NK-92 (cell line): ENCODE results near the gene IL37.

ENCODE experiments used
- DNase-seq: peaks from one replicate; lab custom pipeline; 2025; ENCODE audit not compliant: unreplicated experiment; lab: John Stamatoyannopoulos, UW

Gene IL37, protein sequence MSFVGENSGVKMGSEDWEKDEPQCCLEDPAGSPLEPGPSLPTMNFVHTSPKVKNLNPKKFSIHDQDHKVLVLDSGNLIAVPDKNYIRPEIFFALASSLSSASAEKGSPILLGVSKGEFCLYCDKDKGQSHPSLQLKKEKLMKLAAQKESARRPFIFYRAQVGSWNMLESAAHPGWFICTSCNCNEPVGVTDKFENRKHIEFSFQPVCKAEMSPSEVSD

DNA sequence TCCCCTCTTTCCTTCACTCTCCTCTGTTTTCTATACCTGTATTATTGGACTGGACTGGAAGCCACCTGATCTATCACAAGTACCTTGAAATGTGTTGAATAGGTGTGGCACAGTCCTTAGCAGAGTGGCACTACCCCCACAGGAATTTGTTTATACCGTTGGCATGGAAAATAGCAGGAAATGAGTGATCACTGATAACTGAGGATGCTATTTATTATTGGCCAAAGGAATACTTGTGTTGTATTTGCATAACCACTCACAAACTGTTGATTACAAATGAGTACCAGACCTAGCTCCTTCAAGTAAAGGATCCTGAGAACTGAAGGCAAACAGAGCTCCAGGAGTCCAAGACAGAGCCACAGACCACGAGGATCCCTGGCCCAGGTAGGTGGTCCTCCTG, at the start of gene IL37:
Gene IL37 (plus strand): TSS at position 301 of the 400 bp plus-strand sequence. CDS start 1,848 bp downstream, outside the sequence.
- no peak for DNase-seq

DNA sequence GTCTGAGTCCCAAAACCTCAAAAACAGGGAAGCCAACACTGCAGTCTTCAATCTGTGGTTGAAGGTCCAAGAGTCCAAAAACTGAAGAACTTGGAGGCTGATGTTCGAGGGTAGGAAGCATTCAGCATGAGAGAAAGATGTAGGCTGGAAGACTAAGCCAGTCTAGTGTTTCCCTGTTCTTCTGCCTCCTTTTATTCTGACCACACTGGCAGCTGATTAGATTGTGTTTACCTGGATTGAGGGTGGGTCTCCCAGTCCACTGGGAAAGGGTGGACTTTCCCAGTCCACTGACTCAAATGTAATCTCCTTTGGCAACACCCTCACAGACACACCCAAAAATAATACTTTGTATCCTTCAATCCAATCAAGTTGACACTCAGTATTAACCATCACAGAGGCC, 46.9 kb upstream of the IL37 start:
- no peak for DNase-seq

DNA sequence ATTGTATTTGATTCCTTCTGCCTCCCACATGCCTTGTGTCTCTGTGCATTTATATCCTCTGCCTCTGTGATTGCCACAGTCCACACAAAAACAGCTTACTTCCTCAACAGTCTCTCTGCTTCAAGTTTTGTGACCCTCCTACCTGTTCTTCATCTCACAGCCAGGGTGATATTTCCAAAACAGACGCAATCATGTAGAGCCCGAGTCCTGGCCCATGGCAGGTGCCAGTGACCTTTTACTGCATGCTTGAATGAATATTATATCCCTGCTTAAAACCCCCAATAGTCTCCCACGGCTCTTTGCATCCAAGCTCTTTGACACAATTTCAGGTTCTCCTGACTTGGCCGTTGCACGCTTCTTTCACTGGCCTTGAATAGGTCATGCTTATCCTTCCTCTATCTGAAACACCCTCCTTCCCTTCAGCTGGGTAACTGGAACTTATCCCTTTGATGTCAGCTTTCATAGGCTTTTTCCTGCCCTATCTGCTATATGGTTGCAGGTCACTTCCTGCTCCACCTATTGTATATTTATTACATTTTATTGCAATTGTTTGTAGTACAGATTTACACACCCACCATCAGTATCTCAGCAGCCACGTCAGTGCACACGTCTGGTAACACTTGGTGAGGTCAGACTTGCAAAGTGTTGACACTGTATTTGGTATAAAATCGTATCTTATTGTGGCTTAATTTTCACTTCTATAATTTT, 44.7 kb upstream of the IL37 start:
- no peak for DNase-seq

DNA sequence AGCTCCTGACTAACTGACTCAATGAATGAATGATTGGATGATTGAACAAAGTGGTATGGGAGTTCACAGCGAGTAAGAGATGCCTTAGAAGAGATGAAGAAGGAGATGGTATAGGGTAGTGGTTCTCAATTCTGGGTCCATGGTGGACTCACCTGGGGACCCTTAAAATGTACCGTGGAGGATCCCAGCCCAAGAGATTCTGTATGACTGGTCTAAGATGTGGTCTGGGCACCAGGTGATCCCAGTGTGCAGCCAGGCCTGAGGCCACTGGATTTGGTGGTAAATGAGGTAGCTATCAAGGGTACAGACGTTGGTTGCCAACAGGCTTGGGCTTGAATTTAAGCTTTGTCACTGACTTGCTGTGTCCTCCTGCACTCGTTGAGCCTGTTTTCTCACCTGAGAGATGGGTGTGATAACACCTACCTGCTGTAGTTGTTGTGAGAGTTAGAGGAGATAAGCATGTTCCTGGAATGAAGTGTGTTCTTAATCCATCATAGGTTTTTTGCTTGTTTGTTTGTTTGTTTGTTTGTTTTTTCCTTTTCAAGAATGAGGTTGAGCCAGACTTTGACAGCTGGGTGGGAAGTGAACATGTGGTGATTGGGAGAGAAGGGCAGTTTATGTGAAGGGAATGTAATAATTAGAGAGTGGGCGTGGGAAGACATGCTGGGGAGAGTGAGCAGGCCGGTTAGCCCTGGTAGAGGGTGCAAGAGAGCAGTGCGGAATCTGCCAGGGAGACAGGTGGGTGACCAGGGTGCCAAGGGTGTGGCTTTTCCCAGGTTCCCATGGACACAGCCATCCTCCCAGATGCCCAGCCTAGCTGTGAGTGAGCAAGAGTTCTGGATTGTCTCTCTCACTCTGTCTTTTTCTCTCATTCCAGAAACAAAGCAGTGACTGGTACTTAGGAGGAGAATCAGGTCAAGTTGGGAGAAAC, 43.0 kb upstream of the IL37 start:
- no peak for DNase-seq

DNA sequence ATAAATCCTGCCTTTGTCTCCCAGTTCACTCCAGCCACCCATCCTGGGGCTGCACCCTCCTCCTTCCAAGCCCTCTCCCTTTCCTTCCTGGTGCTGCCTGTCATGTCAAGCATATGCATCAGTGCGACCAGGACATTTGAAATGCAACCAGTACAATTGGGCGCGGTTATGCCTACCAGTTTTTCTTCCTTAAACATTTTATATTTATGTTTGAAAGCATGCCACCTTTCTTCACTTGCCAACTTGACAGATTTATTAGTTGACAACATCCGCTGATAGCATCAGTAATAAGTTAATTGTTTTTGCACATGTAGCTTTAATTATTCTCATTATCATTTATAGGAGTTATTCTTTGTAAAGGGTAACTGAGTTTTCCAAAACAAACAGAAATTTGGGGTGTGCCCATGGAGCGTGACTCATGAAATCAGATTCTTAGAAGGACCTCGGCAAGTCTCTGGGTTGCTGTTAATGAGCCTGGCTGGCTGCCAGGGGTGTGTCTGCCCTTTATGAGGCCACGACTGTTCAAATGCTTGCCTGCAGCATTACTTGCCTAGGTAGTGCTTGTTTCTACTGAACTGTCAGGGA, 41.6 kb upstream of the IL37 start:
- no peak for DNase-seq

DNA sequence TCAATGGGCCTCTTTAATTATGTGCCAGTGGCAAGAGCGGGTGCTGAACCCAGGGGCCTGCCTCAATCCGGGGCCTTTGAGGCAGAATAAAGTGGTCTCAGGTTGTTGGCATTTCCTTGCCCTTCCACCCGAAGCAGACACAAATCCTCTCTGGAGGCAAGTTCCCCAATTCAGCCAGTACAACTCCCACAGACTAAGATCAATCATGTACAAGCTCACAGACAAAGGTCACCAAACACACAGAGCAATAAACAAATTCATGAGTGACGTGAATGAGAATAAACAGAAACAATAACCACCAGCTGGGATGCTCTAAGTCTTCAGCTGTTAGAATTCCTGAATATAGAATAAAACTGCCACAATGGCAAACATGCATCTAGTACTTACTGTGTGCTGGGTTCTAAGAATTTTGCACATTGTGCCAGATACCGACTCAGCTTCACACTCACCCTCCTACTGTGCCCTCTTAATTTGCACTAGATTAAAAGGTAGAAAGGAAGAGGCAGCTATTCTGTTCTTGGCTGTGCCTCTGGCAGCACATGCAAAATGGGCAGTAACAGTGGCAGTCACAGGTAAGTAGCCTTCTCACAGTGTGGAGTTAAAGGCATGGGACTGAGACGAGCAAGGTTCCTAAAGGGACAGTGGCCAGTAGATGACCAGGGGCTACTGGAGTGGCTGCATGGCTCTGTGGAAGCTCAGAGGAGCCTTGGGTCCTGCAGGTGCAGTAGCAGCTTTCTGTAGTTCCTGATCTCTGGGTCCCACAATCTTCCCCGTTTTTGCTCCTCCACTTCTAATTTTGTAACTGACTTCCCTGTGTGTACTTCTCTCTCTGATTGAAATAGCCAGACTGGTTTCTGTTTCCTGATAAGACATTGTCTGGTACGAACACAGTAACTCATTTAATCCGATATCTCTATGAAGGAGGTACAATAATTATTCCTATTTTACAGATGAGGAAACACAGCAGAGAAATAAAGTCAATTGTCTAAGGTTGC, 39.8 kb upstream of the IL37 start:
- DNase-seq: no peak

DNA sequence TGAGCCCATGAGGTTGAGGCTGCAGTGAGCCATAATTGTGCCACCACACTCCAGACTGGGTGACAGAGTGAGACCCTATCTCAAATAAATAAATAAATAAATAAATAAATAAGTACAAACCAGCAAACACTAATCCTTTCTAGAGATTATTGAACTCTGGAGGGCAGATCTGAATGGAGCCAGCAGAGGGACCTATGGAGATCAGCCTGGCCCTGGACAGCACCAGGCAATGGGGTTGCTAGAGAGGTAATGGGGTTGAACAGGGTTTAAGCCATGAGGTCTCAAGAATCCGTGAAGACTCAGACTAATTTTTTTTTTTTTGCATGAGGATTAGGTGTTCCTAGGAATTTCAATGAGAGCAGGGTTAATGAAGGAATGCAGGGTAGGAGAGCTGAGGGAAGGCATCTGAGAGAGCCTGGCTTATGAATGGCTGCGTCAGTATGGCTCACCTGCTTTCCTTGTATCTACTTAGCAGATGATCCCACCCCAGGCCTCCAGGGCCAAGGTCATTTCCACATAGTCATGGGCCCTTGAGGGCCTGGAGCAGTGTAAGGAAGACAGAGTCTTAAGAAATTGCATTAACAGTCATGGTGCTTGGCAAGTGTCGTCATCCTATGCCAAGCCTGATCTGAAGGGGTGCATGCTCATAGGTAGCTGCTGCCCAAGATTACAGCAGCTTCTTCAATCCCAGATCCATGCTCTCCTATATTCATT, 34.6 kb upstream of the IL37 start:
- no peak for DNase-seq

DNA sequence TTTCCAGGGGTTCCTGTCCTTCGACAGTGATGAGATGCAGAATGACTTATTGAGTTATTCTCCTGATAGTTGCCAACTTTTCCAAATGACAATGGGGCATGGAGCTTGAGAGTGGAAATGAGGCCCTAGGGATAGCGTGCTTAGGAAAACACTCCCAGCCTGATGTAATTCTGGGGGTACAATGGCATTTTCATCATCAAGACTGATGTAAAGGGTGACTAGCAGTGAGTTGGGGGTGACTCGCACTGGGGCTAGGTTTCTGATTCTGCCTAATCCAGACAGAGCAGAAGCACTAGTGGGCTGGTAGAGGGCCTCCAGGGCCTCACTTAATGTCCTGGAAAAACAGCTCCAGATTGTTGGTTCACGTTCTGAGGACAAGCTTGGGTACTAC, 34.0 kb upstream of the IL37 start:
- DNase-seq: no peak

DNA sequence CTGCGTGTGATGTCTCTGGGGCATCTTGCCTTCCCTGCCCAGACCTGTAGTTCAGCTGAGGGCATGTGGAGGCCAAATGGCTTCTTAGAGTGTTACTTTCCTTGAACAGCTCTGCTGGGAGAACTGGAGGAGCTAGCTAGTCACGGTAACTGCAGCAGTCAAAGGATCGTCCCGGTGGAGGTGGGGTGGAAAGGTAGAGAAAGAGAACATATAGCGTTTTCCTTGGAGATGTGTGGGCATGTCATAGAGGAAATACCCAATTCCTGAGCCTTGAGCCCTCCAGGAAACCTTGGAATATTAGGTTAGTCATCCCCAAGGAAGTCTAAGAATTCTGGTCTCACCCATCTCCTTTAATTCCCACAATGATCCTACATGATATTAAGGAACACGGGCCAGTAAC, 33.5 kb upstream of the IL37 start:
- no peak for DNase-seq

DNA sequence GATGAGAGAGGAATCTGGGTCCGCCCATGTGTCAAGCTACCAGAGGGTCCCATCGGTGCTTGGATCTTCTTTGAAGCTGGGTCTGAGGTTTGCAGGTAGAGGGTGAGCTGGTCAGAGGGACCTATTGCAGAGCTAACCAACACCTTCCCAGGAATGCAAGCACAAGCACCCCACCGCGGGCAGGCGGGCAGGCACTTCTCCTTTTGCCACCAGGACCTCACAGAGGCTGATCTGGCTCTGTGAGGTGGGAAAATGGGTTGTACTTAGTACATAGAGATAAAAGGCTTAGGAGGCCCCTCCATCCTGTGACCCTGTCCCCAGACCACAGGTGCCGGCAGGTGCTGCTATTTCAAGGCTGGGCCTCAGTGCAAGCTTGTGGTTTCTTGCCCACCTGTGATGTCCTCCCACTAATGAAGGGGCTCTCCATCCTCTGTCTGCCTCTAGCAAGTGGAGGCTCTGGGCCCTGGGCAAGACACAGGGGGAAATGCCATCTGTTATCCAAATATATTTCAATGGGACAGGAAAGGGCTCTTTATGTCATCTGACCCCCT, 31.4 kb upstream of the IL37 start:
- DNase-seq: no peak

DNA sequence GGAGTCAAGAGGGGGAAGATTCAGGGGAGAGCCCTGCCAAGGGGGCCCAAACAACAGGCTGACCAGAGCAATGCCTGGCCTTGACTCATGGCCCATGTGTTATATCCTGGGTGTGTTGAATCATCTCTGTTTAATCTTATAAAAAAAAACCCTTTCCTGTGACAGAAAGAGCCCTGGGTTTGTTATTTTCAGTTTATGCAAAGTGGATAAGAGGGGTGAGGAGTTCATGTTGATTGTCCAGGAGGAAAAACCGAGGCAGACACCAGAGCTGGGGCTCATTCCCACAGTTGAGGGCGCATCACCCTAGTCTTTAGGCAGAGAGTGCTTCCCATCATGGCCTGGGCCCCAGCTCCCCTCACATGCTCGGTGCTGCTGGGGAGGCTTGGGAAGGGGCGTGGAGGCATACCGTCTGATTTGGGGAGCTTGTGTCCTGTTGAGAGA, 30.9 kb upstream of the IL37 start:
- DNase-seq: no peak

DNA sequence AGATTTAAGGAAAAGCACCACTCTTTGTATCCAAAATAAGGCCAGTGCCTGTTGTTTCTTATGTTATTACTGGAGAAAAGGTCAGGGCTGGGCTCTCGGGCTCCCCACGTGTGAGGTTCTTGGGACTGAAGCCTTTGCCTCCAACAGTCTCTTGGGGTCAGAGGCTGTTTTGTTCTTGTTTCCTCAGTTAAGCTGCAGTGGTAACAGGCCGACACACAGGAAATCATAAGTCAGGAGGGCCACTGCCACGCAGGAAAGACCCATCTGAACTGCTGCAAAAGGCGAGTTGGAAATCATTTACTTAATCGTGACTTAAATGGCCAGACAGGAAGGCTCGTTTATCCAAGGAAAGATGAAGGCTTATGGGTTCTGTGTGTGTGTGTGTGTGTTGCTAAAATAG, 30.3 kb upstream of the IL37 start:
- no peak for DNase-seq

DNA sequence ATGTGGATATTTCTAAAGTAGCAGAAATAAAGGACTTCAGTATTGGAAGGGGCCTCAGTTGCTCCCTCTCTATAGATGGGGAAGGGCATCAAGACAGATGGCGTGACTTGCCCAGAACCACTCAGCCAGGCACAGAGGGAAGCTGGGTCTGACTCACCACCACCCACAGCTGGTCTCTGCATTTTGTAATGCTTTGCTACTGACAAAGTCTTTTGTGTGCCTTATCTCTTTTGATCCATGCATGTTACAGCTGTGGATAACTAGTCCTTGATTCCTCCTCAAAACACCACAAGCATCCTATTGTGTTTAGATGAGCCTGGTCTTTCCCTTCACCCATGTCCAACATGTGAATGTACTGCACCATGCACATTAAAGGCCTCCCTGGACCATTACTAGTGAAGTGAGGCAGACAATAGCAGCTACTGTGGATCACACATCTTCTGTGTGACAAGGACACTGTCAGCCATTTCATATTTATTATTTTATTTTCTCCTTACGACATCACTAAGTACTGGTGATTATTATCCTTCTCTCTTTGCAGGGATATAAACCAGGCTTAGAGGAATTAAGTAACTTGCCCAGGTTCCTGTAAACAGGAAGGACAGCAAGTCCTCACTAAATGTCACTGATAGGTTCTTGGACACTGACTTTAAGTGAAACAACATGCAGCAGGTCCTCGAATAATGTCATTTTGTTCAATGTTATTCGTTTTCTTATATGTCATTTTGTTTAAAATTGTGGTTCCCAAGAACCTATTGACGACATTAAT, 29.6 kb upstream of the IL37 start:
- DNase-seq: no peak

DNA sequence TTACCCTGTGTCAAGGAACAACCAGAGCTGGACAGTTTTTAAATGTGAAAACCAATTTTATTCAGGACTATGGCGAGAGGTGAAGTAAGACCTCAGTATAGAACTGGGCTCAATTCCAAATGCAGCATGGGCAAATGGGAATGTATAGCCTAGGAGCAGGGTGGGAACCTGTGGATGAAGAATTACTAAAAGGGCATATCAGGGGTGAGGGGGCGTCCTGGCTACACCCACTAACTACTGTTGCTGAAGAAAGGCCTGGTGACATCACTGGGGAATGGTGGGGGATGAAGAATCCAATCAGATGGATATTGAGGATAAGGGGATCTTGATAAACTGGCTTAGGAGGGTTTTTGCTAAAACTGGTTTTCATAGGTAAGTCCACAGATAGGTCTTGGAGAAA, 27.3 kb upstream of the IL37 start:
- no peak for DNase-seq

DNA sequence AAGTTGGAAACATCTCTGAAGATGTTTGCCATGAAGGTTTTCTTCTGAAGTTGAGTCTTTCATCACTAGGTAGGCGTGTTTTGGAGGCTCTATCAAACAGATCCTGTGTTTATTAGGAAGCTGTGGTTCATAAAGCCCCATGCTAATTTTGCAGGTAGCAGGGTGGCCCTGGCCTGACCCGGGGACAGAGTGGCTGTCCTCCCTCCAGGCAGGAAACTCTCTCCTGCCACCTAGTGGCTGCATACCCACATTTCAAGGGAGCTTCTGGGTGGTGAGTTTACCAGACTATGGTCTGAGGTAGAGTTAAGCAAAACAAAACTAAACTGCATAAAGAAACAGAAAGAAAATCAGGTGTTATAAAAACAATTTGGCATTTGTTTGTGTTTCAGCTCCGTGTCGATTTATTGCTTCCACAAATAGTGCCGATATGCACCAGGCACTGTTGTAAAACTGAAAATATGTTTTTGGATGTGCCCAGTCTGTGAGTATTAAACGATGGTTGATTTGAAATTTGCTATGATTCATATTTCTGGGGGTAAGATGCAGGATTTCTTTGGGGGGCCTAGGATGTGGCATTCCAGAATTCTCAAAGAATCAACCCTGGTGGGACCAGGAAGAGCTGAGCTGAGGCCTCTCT, 26.0 kb upstream of the IL37 start:
- DNase-seq: no peak

DNA sequence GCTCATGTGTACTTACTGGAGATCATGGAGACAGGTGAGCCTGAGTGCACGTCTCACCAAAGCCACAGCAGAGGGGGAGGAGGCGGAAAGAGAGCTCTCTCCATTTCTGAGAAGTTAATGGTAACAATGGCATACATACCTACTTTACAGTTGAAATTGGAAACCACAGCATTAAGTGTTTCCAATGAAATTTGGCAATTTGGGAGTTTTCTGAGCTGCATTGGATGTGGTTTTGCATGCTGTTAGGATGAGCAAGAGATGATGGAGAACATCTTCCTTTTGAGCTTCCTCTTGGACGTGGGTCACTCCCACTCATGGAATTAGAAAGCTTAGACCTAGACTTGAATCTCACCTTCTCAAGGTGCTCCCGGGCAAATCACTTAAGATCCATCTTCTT, 25.5 kb upstream of the IL37 start:
- no peak for DNase-seq

DNA sequence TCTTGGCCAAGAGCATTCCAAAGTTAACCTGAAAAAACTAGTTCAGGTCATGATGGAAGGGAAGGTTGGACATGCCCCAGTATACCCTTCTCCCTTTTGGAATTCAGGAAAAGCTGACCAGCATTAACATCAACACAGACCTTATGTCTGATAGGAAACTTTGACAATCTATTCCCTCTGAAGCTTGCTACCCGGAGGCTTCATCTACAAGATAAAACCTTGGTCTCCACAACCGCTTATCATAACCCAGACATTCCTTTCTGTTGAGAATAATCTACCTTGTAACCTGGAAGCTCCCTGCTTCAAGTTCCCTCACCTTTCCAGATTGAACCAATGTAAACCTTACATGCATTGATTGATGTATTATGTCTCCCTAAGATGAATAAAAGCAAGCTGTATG, 24.7 kb upstream of the IL37 start:
- no peak for DNase-seq
